ENCODE measurements around the gene ABCD1. TPM values are rescaled to one million over a fixed set of nuclear protein-coding genes. Genes with fewer than 3 reads are reported as not detected.
"Not testable (repeated sequence)": the region's sequence is repeated elsewhere in the genome, so short reads cannot be mapped to it uniquely, and the experiment has no call there.

Gene ABCD1
- total RNA-seq, 1 donor from 2014 or later: 8.0 TPM

- peaks cover 3% of the 10 kb centered on the region for H3K36me3 Mint-ChIP-seq
- no peak overlapping the region for H3K4me3 Mint-ChIP-seq
- no peaks in the 10 kb centered on the region for H3K4me1 Mint-ChIP-seq (ENCODE audit: unreplicated experiment)
- H3K9me3 Mint-ChIP-seq: no peaks in the 10 kb centered on the region
- H3K27ac Mint-ChIP-seq: no peak overlapping the region
- TF ChIP-seq CTCF (conservative IDR thresholded peaks at IDR 0.05): no peak
- H3K27me3 Mint-ChIP-seq: no peaks in the 10 kb centered on the region
- no peak for DNase-seq (ENCODE audit: extremely low spot score, unreplicated experiment)
Measured at GRCh38 chrX:153702336-153703035, 22.2 kb upstream of the ABCD1 start.

GRCh38 chrX:153703036-153703370 is 21.7 kb upstream of the ABCD1 start:
- Mint-ChIP-seq H3K4me3 (no peak overlapping the region), H3K27me3 (no peaks in the 10 kb centered on the region), H3K9me3 (no peaks in the 10 kb centered on the region), H3K4me1 (ENCODE audit: unreplicated experiment) (peaks cover 4% of the 10 kb centered on the region), H3K27ac (no peak overlapping the region), H3K36me3 (no peaks in the 10 kb centered on the region)
- no peak for DNase-seq (ENCODE audit: extremely low spot score, unreplicated experiment)
- no peak for TF ChIP-seq CTCF (conservative IDR thresholded peaks at IDR 0.05)

GRCh38 chrX:153704021-153704526 is 20.6 kb upstream of the ABCD1 start:
- Mint-ChIP-seq H3K4me1 (ENCODE audit: unreplicated experiment) (peaks cover 10% of the 10 kb centered on the region), H3K4me3 (no peak overlapping the region), H3K36me3 (no peaks in the 10 kb centered on the region), H3K27ac (no peak overlapping the region), H3K9me3 (no peaks in the 10 kb centered on the region), H3K27me3 (no peaks in the 10 kb centered on the region)
- TF ChIP-seq CTCF (conservative IDR thresholded peaks at IDR 0.05): no peak
- DNase-seq (ENCODE audit: extremely low spot score, unreplicated experiment): no peak

- peaks cover 10% of the 10 kb centered on the region for H3K4me1 Mint-ChIP-seq (ENCODE audit: unreplicated experiment)
- not testable (repeated sequence) for H3K27me3 Mint-ChIP-seq; H3K36me3 Mint-ChIP-seq; H3K9me3 Mint-ChIP-seq; DNase-seq (ENCODE audit: extremely low spot score, unreplicated experiment); H3K27ac Mint-ChIP-seq; H3K4me3 Mint-ChIP-seq
Measured at GRCh38 chrX:153704631-153705402, 19.8 kb upstream of the ABCD1 start.

- H3K4me1 Mint-ChIP-seq (ENCODE audit: unreplicated experiment): peaks cover 10% of the 10 kb centered on the region
- peak; percentile 37 for TF ChIP-seq CTCF (conservative IDR thresholded peaks at IDR 0.05)
- H3K36me3 Mint-ChIP-seq; H3K4me3 Mint-ChIP-seq; DNase-seq (ENCODE audit: extremely low spot score, unreplicated experiment); H3K27me3 Mint-ChIP-seq; H3K27ac Mint-ChIP-seq; H3K9me3 Mint-ChIP-seq: not testable (repeated sequence)
Measured at GRCh38 chrX:153705403-153706060, 19.1 kb upstream of the ABCD1 start.

- no peak overlapping the region for H3K4me3 Mint-ChIP-seq
- no peak overlapping the region for H3K27ac Mint-ChIP-seq
- TF ChIP-seq CTCF (conservative IDR thresholded peaks at IDR 0.05): no peak
- peaks cover 3% of the 10 kb centered on the region for H3K36me3 Mint-ChIP-seq
- peaks cover 10% of the 10 kb centered on the region for H3K4me1 Mint-ChIP-seq (ENCODE audit: unreplicated experiment)
- H3K9me3 Mint-ChIP-seq: no peaks in the 10 kb centered on the region
- H3K27me3 Mint-ChIP-seq: no peaks in the 10 kb centered on the region
- DNase-seq (ENCODE audit: extremely low spot score, unreplicated experiment): no peak
Measured at GRCh38 chrX:153706799-153707198, 17.9 kb upstream of the ABCD1 start.

Measured in type B pancreatic cell (in vitro differentiated cells).